ENCODE data around the gene RRAGD. TPM values are rescaled to one million over a fixed set of nuclear protein-coding genes. Genes with fewer than 3 reads are reported as not detected.

Gene RRAGD
- total RNA-seq, 1 donor, result 3.3 TPM

DNA sequence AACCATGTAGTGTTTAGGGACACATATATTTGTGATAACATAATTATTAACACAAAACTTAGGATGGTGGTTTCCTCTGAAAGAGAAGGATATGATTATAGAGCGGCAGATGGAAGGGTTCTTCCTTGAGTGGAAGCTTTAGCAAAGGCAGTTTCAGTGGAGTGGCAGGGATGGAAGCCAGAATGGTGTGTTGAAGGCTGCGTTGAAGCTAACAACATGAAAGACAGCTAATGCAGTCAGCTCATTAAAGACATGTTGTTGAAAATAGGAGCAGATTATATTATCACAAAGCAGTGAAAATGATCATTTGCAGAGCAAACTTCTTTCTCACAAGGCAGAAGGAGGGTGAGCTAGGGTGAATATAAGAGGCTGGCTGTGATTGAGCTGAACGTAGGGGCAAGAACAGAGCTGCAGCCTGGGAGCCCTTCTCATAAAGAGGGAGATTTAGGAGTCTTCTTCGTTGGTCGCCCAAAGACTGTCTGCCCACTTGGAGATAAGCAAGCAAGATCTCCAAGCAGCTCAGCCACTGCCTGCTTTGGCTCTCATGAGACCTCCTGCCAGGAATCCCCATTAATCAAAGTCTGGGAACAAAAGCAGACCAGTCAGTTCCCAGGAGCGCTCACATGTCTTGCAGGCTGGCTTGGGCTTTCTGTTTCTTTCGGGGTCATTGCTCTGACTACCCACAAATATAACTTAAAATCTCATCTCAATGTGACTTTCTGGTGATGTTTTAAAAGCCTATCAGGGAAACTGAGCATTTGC is 18.3 kb upstream of the RRAGD start:
- peaks cover 5% of the 10 kb centered on the region for H3K4me1 ChIP-seq (ENCODE audit: insufficient read depth, low read length)
- no peak overlapping the region for H3K27ac ChIP-seq (ENCODE audit: low read depth, low read length)
- H2AFZ ChIP-seq (ENCODE audit: low read length), result no peak overlapping the region
- peaks cover 28% of the 10 kb centered on the region for H3K27me3 ChIP-seq (ENCODE audit: insufficient read depth, low read length)
- H3K9me3 ChIP-seq (ENCODE audit: low read depth, low read length), result no peaks in the 10 kb centered on the region
- no peaks in the 10 kb centered on the region for H3K36me3 ChIP-seq (ENCODE audit: insufficient read depth, low read length)
- no peak overlapping the region for H3K4me2 ChIP-seq (ENCODE audit: insufficient read depth, low read length)
- no peak for DNase-seq (ENCODE audit: insufficient read length, low spot score, missing footprints)
- no peak overlapping the region for H3K4me3 ChIP-seq (ENCODE audit: insufficient read depth, low read length)
- TF ChIP-seq, protein P1, sequence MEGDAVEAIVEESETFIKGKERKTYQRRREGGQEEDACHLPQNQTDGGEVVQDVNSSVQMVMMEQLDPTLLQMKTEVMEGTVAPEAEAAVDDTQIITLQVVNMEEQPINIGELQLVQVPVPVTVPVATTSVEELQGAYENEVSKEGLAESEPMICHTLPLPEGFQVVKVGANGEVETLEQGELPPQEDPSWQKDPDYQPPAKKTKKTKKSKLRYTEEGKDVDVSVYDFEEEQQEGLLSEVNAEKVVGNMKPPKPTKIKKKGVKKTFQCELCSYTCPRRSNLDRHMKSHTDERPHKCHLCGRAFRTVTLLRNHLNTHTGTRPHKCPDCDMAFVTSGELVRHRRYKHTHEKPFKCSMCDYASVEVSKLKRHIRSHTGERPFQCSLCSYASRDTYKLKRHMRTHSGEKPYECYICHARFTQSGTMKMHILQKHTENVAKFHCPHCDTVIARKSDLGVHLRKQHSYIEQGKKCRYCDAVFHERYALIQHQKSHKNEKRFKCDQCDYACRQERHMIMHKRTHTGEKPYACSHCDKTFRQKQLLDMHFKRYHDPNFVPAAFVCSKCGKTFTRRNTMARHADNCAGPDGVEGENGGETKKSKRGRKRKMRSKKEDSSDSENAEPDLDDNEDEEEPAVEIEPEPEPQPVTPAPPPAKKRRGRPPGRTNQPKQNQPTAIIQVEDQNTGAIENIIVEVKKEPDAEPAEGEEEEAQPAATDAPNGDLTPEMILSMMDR (IDR thresholded peaks at IDR 0.05; ENCODE audit: extremely low read depth, low read depth, low read length), result no peak
- no peaks in the 10 kb centered on the region for H3K79me2 ChIP-seq (ENCODE audit: insufficient read depth, low read length)
- no peaks in the 10 kb centered on the region for H4K20me1 ChIP-seq (ENCODE audit: insufficient read depth, low read length)

DNA sequence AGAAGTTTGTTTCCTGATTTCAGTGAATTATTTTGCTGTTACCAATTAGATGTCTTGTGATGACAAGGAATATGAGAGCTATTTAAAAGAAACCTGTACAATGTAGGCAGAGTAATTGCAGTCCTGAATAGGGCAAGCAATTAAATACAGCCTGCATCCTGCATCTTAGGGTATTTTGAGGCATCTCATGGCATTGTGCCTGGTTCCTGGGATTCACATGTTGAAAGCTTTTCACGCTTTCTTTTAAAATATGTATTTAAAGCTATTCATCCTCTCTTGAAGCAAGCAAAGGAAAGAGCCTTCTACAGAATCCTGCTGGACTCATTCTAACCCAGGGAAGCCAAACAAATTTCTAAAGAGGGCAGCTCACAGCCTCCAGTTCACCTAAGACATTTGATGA is 4.7 kb upstream of the RRAGD start:
- Histone ChIP-seq H3K79me2 (ENCODE audit: insufficient read depth, low read length) (no peaks in the 10 kb centered on the region), H3K4me3 (ENCODE audit: insufficient read depth, low read length) (no peak overlapping the region), H4K20me1 (ENCODE audit: insufficient read depth, low read length) (no peaks in the 10 kb centered on the region), H3K4me2 (ENCODE audit: insufficient read depth, low read length) (no peak overlapping the region), H2AFZ (ENCODE audit: low read length) (no peak overlapping the region), H3K27me3 (ENCODE audit: insufficient read depth, low read length) (peaks cover 35% of the 10 kb centered on the region), H3K36me3 (ENCODE audit: insufficient read depth, low read length) (no peaks in the 10 kb centered on the region), H3K27ac (ENCODE audit: low read depth, low read length) (no peak overlapping the region), H3K4me1 (ENCODE audit: insufficient read depth, low read length) (no peaks in the 10 kb centered on the region), H3K9me3 (ENCODE audit: low read depth, low read length) (no peaks in the 10 kb centered on the region)
- TF ChIP-seq, protein P1 (IDR thresholded peaks at IDR 0.05; ENCODE audit: extremely low read depth, low read depth, low read length), result no peak
- no peak for DNase-seq (ENCODE audit: insufficient read length, low spot score, missing footprints)

DNA sequence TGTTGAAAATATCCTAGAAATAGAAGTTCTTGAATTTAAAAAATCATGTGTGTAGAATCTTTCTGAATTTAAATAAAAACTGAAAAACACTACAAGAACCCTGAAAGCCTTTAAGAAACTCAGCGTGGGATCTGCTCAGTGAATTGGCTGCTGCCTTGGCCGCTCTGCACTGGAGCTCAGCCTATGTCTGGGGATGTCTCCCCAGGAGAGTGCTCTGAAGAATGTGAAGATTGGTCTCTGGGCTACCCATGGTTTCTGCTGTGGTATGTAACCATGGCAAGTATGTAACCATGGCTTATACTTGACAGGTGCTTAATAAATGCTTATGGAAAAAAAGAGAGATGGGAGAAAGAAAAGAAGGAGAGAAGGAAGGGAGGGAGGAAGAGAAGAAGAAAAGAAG is 3.1 kb upstream of the RRAGD start:
- peaks cover 49% of the 10 kb centered on the region for H3K27me3 ChIP-seq (ENCODE audit: insufficient read depth, low read length)
- no peak for DNase-seq (ENCODE audit: insufficient read length, low spot score, missing footprints)
- TF ChIP-seq, protein P1 (IDR thresholded peaks at IDR 0.05; ENCODE audit: extremely low read depth, low read depth, low read length), result no peak

DNA sequence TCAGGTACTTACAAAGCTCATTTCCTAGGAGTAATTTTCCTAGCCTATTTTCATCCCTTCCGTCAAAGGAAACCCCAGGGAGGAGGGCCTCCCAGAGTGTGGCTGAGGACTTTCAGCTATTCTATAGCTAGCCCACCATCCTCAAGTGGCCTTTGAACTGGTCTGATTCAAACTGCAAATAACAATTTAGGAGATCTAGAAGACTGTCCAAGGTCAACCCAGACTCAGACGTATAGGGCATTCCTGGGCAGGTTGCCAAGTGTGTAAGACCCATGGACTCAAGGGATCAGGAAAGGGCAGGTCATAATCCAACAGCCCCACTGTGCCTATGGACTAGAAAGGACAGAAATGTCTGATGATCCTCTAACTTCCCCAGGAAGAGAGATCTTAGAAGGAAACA is 2.1 kb upstream of the RRAGD start:
- Histone ChIP-seq H3K4me2 (ENCODE audit: insufficient read depth, low read length) (no peak overlapping the region), H3K79me2 (ENCODE audit: insufficient read depth, low read length) (no peaks in the 10 kb centered on the region), H3K36me3 (ENCODE audit: insufficient read depth, low read length) (no peaks in the 10 kb centered on the region), H2AFZ (ENCODE audit: low read length) (no peak overlapping the region), H3K27me3 (ENCODE audit: insufficient read depth, low read length) (peaks cover 58% of the 10 kb centered on the region), H3K4me1 (ENCODE audit: insufficient read depth, low read length) (no peaks in the 10 kb centered on the region), H3K9me3 (ENCODE audit: low read depth, low read length) (no peaks in the 10 kb centered on the region), H3K27ac (ENCODE audit: low read depth, low read length) (no peak overlapping the region), H4K20me1 (ENCODE audit: insufficient read depth, low read length) (no peaks in the 10 kb centered on the region), H3K4me3 (ENCODE audit: insufficient read depth, low read length) (no peak overlapping the region)
- no peak for DNase-seq (ENCODE audit: insufficient read length, low spot score, missing footprints)
- TF ChIP-seq, protein P1 (IDR thresholded peaks at IDR 0.05; ENCODE audit: extremely low read depth, low read depth, low read length), result no peak

More for the DNA sequence above, 3.1 kb upstream of the RRAGD start:
- H3K36me3 ChIP-seq (ENCODE audit: insufficient read depth, low read length), result no peaks in the 10 kb centered on the region
- no peak overlapping the region for H3K4me3 ChIP-seq (ENCODE audit: insufficient read depth, low read length)
- no peak overlapping the region for H3K4me2 ChIP-seq (ENCODE audit: insufficient read depth, low read length)
- no peaks in the 10 kb centered on the region for H4K20me1 ChIP-seq (ENCODE audit: insufficient read depth, low read length)
- no peak overlapping the region for H2AFZ ChIP-seq (ENCODE audit: low read length)
- H3K27ac ChIP-seq (ENCODE audit: low read depth, low read length), result no peak overlapping the region
- no peaks in the 10 kb centered on the region for H3K79me2 ChIP-seq (ENCODE audit: insufficient read depth, low read length)
- H3K9me3 ChIP-seq (ENCODE audit: low read depth, low read length), result no peaks in the 10 kb centered on the region
- no peaks in the 10 kb centered on the region for H3K4me1 ChIP-seq (ENCODE audit: insufficient read depth, low read length)
